HG03097 (cell line): Measurements from ENCODE around the gene ZDHHC11B.
"Not testable (repeated sequence)": the region's sequence is repeated elsewhere in the genome, so short reads cannot be mapped to it uniquely, and the experiment has no call there.

ENCODE experiments used
- ATAC-seq: cut with Tn5 transposase; IDR thresholded peaks from one replicate; pipeline ENCODE4 v1.9.1; 2021; ENCODE audit not compliant: unreplicated experiment, low FRiP score

ZDHHC11B gene

GRCh38 chr5:787224-787856, 2.8 kb upstream of the ZDHHC11B start:
- not testable (repeated sequence) for ATAC-seq

GRCh38 chr5:785181-785705, 714 bp upstream of the ZDHHC11B start:
- not testable (repeated sequence) for ATAC-seq

GRCh38 chr5:783881-784427, 575 bp downstream of the ZDHHC11B start:
- ATAC-seq, result not testable (repeated sequence)

- not testable (repeated sequence) for ATAC-seq
Observed at GRCh38 chr5:783049-783802, 1.3 kb downstream of the ZDHHC11B start.

GRCh38 chr5:782356-782755, 2.2 kb downstream of the ZDHHC11B start:
- ATAC-seq, result not testable (repeated sequence)

GRCh38 chr5:780571-780970, 4.0 kb downstream of the ZDHHC11B start:
- ATAC-seq, result not testable (repeated sequence)

GRCh38 chr5:778967-779366, 5.6 kb downstream of the ZDHHC11B start:
- ATAC-seq, result not testable (repeated sequence)

- ATAC-seq, result not testable (repeated sequence)
Observed at GRCh38 chr5:778421-778820, 6.1 kb downstream of the ZDHHC11B start.

- ATAC-seq, result no peak
Observed at GRCh38 chr5:777756-778161, 6.8 kb downstream of the ZDHHC11B start.

GRCh38 chr5:776862-777711, 7.4 kb downstream of the ZDHHC11B start:
- ATAC-seq, result no peak

GRCh38 chr5:775961-776861, 8.3 kb downstream of the ZDHHC11B start:
- no peak for ATAC-seq

GRCh38 chr5:775595-775960, 9.0 kb downstream of the ZDHHC11B start:
- ATAC-seq, result not testable (repeated sequence)

GRCh38 chr5:774854-775505, 9.5 kb downstream of the ZDHHC11B start:
- not testable (repeated sequence) for ATAC-seq

GRCh38 chr5:774304-774703, 10.2 kb downstream of the ZDHHC11B start:
- ATAC-seq, result not testable (repeated sequence)

- no peak for ATAC-seq
Observed at GRCh38 chr5:773517-774264, 10.8 kb downstream of the ZDHHC11B start.

- ATAC-seq, result not testable (repeated sequence)
Observed at GRCh38 chr5:772931-773330, 11.6 kb downstream of the ZDHHC11B start.

- not testable (repeated sequence) for ATAC-seq
Observed at GRCh38 chr5:772547-772890, 12.0 kb downstream of the ZDHHC11B start.

GRCh38 chr5:771841-772546, 12.5 kb downstream of the ZDHHC11B start:
- ATAC-seq, result not testable (repeated sequence)
